ENCODE data around the gene ADARB2. TPM values are rescaled to one million over a fixed set of nuclear protein-coding genes. Genes with fewer than 3 reads are reported as not detected.

Gene ADARB2
- polyA plus RNA-seq, 3 donors = not detected

DNA sequence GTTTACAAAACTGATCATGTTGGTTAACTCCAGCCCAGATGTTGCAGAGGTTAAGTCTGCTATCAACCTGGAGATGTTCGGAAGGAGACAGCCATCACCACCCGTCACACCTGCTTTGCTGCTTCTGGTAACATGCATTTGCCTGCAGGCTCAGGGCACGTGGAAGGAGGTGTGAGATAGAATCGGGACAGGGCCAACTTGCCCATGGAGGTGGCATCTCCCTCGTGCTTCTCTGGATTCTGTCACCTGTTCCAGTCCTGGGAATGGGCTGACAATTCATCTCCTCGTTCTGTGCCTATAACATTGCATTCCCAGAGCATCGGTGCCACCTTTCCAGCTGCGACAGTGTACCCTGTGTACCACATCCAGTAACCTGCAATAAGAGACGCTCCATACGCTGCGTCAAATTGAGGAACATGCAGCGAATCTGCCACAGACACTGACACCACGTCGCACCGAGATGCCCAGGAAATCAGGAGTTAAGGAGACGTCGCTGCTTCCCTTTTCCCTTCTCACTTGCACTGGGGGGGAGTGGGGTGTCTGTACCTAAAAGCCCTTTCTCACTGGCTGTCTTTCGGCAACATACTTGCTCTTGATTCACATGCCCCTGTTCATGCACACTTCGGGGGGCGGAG, 65.8 kb downstream of the ADARB2 start:
- intact Hi-C loops (cut with micrococcal nuclease) = no loop called here
- peaks cover 0 to 2% (median 0%) of the 10 kb centered on the region in 7 donors for H3K9me3 Mint-ChIP-seq
- no peak overlapping the region for H2AFZ ChIP-seq (ENCODE audit: insufficient read depth, low read depth, low read length, poor library complexity, severe bottlenecking)
- DNase-seq = no peak
- H3K9me3 ChIP-seq (replicated peaks in 1 of 2; ENCODE audit: control insufficient read depth in 1 of 2, insufficient read depth in 1 of 2, low read length in 2 of 2) = no peaks in the 10 kb centered on the region
- H3K9ac ChIP-seq (ENCODE audit: insufficient read depth, low read length, poor library complexity, severe bottlenecking) = no peak overlapping the region
- H3K4me3 Mint-ChIP-seq = no peak overlapping the region
- no peak overlapping the region for H3K4me2 ChIP-seq (replicated peaks; ENCODE audit: extremely low read depth, low read length, poor library complexity, severe bottlenecking)
- H3K36me3 Mint-ChIP-seq = no peaks in the 10 kb centered on the region
- TF ChIP-seq CTCF (IDR thresholded peaks at IDR 0.05) = no peak
- H3K27me3 ChIP-seq (ENCODE audit: control insufficient read depth in 2 of 2, insufficient read depth in 2 of 2, low read length in 2 of 2) = no peaks in the 10 kb centered on the region
- H3K4me1 ChIP-seq (ENCODE audit: control insufficient read depth in 1 of 2, insufficient read depth in 2 of 2, low read length in 2 of 2) = no peaks in the 10 kb centered on the region
- no peak overlapping the region for H3K27ac ChIP-seq (ENCODE audit: low read depth in 1 of 2, low read length in 2 of 2)
- no peak overlapping the region for H3K27ac Mint-ChIP-seq
- WGBS (ENCODE audit: insufficient coverage) = 90% methylated on average over 9 of the region's 20 CpGs
- no peaks in the 10 kb centered on the region for H3K36me3 ChIP-seq (replicated peaks in 1 of 2; ENCODE audit: control insufficient read depth in 1 of 2, insufficient read depth in 2 of 2, low read length in 2 of 2)
- H3K4me1 Mint-ChIP-seq = no peaks in the 10 kb centered on the region
- no peaks in the 10 kb centered on the region for H3K79me2 ChIP-seq (ENCODE audit: insufficient read depth, low read length)
- no peak overlapping the region for H3K4me3 ChIP-seq (replicated peaks in 1 of 3; ENCODE audit: low read depth in 2 of 3, low read length in 3 of 3)
- peaks cover 0 to 4% (median 0%) of the 10 kb centered on the region in 3 donors for H3K27me3 Mint-ChIP-seq (ENCODE audit: low read depth in 3 of 3)
- H4K20me1 ChIP-seq (ENCODE audit: insufficient read depth, low read length) = no peaks in the 10 kb centered on the region

- Mint-ChIP-seq H3K27me3 (ENCODE audit: low read depth in 3 of 3) (peaks cover 0 to 4% (median 0%) of the 10 kb centered on the region in 3 donors), H3K9me3 (peaks cover 0 to 2% (median 0%) of the 10 kb centered on the region in 7 donors), H3K4me3 (no peak overlapping the region), H3K27ac (no peak overlapping the region), H3K4me1 (no peaks in the 10 kb centered on the region), H3K36me3 (no peaks in the 10 kb centered on the region)
- Histone ChIP-seq H3K79me2 (ENCODE audit: insufficient read depth, low read length) (no peaks in the 10 kb centered on the region), H3K9me3 (replicated peaks in 1 of 2; ENCODE audit: control insufficient read depth in 1 of 2, insufficient read depth in 1 of 2, low read length in 2 of 2) (no peaks in the 10 kb centered on the region), H4K20me1 (ENCODE audit: insufficient read depth, low read length) (no peaks in the 10 kb centered on the region), H3K27me3 (ENCODE audit: control insufficient read depth in 2 of 2, insufficient read depth in 2 of 2, low read length in 2 of 2) (no peaks in the 10 kb centered on the region), H3K27ac (ENCODE audit: low read depth in 1 of 2, low read length in 2 of 2) (no peak overlapping the region), H3K4me3 (replicated peaks in 1 of 3; ENCODE audit: low read depth in 2 of 3, low read length in 3 of 3) (no peak overlapping the region), H2AFZ (ENCODE audit: insufficient read depth, low read depth, low read length, poor library complexity, severe bottlenecking) (no peak overlapping the region), H3K36me3 (replicated peaks in 1 of 2; ENCODE audit: control insufficient read depth in 1 of 2, insufficient read depth in 2 of 2, low read length in 2 of 2) (no peaks in the 10 kb centered on the region), H3K4me1 (ENCODE audit: control insufficient read depth in 1 of 2, insufficient read depth in 2 of 2, low read length in 2 of 2) (no peaks in the 10 kb centered on the region), H3K9ac (ENCODE audit: insufficient read depth, low read length, poor library complexity, severe bottlenecking) (no peak overlapping the region), H3K4me2 (replicated peaks; ENCODE audit: extremely low read depth, low read length, poor library complexity, severe bottlenecking) (no peak overlapping the region)
- WGBS (ENCODE audit: insufficient coverage) = 76% methylated on average over 18 of the region's 32 CpGs
- intact Hi-C loops (cut with micrococcal nuclease) = no loop called here
- DNase-seq = no peak
- no peak for TF ChIP-seq CTCF (IDR thresholded peaks at IDR 0.05)
Measured at GRCh38 chr10:1670541-1671365, 66.6 kb downstream of the ADARB2 start.
